Left kidney (tissue), 2 donors: ENCODE results near the gene MACROD2. TPM values are rescaled to one million over a fixed set of nuclear protein-coding genes. Genes with fewer than 3 reads are reported as not detected.
A peak's percentile ranks its signal among the peaks of the same experiment; 100 is the strongest.

Source experiments
- DNase-seq: peaks from one replicate; pipeline ENCODE4 v3.0.0-alpha.2; 2013
- polyA plus RNA-seq: library from polyadenylated mRNA; unstranded; fragments of 120-200 nt; gene quantifications from one replicate; pipeline ENCODE4 v1.2.1, GENCODE V29; 2013; ENCODE audit not compliant: insufficient read length

Gene MACROD2
- polyA plus RNA-seq, 1 donor: 17.2 TPM

- peak; percentile 80 for DNase-seq
These were observed 59.9 kb downstream of the MACROD2 start for GRCh38 chr20:14055127-14055742.

DNA sequence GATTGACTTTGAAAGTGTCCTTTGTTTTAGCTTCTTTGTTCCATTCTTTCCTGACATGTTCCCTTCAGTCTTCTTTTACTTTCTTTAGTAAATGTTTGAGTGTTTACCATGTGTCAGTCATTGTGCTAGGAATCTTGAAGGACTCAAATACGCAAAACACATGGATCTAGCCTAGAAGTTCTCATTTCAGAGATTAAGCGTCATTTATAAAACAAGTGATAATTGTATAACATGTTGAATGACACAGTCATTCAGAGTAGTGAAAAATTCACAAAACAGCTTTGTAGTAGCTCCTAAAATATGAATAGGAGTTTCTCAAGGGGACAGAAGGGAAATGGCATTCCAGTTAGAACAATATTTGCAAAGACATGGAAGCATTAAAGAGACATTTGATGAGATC lies 66.9 kb downstream of the MACROD2 start:
- no peak for DNase-seq

GRCh38 chr20:14062786-14063185 lies 67.5 kb downstream of the MACROD2 start:
- no peak for DNase-seq

DNA sequence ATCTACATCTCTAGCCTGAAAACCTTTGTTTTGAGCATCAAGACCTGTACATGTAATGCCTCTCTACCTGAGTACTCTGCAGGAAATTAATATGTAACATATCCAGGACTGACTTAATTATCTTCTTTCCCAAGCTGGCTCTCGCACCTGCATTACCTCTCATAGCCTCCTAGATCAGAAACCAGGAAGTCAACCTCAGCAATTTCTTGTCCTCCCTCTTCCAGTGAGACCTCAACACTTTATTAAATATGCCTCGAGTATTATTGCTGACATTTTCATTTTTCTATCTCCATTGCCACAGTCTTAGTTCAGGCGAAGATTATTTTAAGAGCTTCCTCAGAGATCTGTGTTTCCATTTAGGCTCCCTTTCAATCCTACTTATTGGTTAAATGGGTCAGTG lies 69.0 kb downstream of the MACROD2 start:
- DNase-seq: no peak

DNA sequence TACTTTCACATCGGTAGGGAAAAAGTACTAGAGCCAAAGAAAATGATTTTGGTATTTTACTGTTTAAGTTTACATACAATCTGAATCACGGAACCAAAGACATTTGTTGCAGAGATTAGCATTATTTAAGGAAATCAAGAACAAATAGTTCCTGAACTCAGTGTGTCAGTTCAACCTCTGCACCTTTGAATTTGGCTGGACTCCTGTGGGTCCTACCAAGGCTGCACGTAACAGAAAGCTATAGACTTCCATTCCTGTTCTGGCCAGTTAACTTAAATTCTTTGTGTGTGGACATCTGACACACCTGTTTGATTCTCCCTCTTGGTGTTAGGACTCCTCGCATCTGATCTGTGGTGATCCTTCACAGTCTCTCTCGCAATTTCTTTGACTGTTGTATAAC lies 69.6 kb downstream of the MACROD2 start:
- DNase-seq: no peak

GRCh38 chr20:14065774-14066173 lies 70.5 kb downstream of the MACROD2 start:
- no peak for DNase-seq

DNA sequence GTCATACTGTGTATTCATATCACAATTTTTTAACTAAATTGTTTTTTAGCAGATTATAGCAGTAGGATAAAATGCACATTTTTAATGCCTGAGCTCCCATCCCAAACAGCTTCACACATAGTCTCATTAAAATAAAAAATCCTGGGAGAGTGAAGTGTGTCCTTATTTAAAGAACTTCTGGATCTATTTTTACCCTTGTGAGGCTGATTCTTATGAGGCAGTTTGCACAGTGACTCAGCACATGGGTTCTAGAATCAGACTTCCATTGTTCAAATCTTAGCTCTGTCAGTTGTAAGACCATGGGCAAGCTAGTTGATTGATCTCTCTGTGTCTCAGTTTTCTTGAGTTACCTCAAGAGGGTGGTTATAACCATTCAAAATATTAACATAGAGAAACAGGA lies 72.3 kb downstream of the MACROD2 start:
- DNase-seq: no peak

- DNase-seq: no peak
These were observed 74.5 kb downstream of the MACROD2 start for GRCh38 chr20:14069796-14070195.

- DNase-seq: no peak
These were observed 98.3 kb downstream of the MACROD2 start for GRCh38 chr20:14093652-14094051.

DNA sequence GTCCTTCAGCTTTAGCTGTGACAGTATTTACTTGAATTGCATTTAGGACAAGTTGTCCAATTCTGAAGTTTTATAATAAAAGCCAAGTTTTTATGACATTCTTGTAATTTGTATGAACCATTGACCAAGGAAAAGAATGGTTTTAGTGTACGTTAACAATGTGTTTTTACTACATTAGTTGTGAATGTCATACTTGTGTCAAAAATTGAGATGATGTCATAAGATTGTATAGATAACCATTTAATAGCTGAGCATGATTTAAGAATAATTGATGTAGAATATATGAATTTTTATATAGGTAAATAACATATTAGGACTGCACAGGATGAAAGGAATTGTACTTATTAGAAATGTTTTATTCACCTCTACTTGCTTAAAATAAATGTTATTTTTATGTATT lies 102.9 kb downstream of the MACROD2 start:
- no peak for DNase-seq

DNA sequence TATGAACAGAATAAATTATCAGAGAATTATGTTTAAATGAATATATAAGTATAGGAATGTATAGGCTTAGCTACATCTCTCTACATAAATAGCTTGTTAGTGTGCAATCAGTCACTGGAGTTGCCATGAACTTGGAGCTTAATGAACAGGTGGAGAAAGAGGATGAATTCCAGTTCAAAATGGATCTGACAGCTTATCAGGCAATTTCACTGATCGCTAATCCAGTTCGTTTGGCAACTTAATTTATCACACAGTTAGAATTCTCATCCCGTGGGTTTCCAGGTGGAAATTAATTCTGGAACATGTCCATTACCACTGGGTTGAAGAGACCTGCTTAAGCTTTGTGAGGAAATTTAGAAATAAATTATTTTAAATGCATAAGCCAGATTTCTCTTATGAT lies 118.1 kb downstream of the MACROD2 start:
- no peak for DNase-seq

GRCh38 chr20:14114065-14114704 lies 118.9 kb downstream of the MACROD2 start:
- DNase-seq: no peak

- DNase-seq: no peak
These were observed 120.7 kb downstream of the MACROD2 start for GRCh38 chr20:14116037-14116436.

DNA sequence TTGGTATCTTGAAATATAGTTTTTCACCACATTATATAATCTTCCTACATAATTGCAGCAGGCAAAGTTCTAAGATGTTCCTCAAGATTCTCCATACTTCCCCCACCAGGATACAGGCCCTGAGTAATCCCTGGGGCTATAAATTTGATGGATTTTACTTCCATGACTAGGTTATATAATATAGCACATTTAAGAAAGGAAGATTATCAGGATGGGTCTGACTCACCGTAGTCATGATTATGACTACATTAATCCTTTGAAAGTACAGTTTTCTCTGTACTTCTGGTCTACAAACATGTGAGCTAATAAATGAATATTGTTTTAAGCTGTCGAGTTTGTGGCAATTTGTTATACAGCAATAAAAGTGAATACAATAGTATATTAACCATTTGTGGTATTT lies 122.5 kb downstream of the MACROD2 start:
- no peak for DNase-seq

GRCh38 chr20:14126856-14127255 lies 131.5 kb downstream of the MACROD2 start:
- no peak for DNase-seq

GRCh38 chr20:14127514-14128223 lies 132.4 kb downstream of the MACROD2 start:
- DNase-seq: no peak

GRCh38 chr20:14134004-14134403 lies 138.7 kb downstream of the MACROD2 start:
- no peak for DNase-seq

GRCh38 chr20:14142171-14142570 lies 146.9 kb downstream of the MACROD2 start:
- DNase-seq: peak; percentile 64

GRCh38 chr20:14142964-14143627 lies 147.8 kb downstream of the MACROD2 start:
- no peak for DNase-seq

GRCh38 chr20:14148042-14148441 lies 152.7 kb downstream of the MACROD2 start:
- DNase-seq: no peak

- no peak for DNase-seq
These were observed 160.0 kb downstream of the MACROD2 start for GRCh38 chr20:14155361-14155760.

DNA sequence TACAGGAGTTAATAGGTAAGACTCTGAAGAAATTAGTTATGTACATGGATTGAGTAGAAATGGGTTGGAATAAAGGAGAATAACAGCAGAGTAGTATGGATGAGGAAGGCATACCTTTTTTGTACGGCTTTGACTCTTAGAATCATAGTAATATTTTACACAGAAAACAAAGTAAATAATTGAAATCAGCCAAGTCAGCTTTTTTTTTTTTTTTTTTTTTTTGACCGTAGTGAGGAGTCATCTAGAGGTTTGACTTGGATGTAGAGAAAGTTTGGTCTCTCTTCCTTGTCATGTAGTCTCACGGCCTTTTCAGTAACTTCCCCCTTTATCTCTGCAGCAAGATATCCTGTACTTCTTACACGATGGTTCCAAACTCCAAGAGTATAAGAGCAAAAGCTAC lies 183.2 kb downstream of the MACROD2 start:
- DNase-seq: no peak

DNA sequence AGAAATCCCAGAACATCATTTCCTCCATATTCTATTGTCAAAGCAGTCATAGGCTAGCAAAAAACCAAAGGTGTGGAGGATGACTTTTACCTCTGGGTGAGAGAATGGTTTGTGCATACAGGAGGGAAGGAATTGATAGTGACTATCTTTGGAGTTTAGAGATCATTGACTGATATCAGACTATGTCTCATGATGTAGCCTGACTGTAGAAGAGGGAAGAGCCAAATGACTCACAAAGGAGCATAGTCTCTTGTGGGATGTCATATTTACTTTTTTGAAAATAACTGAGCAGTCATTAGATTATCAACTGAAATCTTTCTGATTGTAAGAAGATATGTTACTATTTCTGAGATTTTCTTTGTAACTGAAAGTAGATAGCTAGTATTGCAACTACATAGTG lies 183.6 kb downstream of the MACROD2 start:
- DNase-seq: no peak
